Activated T-cell treated with anti-CD3 and anti-CD28 coated beads, Interleukin-2, amount 50 U/mL, for 48 hours (primary cell): ENCODE measurements around the gene SEC24B.

Experiments used
- DNase-seq, 2 experiments: peaks; one replicate each; pipeline ENCODE4 v3.0.0-alpha.2; 2020

Gene SEC24B

DNA sequence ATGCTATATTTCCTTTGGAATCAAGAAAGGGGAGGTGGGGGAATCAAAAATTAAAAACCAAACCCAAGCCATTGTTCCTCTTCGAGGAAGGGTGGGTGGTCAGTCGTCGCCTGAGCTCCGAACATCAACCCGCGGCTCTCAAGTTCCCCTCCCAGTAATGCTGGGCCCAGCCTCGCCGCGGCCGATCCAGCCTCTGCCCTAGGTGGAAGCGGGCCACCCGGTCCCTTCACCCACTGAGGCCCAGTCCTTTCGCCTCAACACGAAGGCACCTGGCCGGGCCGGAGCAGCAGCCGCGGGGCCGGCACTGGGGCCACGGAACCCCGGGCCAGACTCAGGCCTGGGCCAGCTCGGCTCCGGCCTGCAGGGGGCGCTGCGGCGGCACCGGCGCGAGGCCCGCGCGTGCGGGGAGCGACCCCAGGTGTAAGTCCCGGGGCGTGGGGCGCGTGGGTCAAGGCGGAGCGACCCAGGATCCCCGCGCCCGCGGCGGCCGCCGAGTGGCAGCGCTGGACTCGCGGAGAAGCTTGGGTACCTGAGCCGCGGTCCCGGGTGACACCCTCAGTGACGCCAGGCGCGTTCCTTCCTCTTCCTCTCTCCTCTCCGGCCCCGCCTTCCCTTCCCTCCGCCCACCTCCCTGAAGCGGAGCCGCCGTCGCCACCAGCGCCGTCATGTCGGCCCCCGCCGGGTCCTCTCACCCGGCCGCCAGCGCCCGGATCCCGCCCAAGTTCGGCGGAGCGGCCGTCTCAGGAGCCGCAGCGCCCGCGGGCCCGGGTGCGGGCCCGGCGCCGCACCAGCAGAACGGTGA is at the start of gene SEC24B:
TSS of gene SEC24B (plus strand) at position 611 of the 802 bp plus-strand sequence. CDS start at position 666, 55 bp downstream.
- peak; percentile 88 to 92 for DNase-seq

DNA sequence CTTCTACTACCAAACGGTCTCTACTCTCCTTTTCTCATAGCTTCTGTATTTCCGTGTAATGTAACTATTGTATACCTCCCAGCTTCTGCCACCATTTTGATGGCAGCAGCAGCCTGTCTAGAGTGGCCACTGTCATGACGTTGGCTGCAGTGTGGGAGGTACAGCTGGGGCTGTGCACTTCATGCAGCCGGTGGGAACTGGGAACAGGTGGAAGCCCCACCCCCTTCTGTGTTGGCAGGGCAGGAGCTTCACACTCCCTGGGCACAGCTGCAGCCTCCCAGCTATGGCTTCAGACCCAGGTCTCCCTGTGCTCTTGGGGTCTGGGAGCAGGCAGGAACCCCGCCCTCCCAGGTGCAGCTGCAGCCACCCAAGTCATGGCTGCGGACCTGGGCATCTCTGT is 49.8 kb upstream of the SEC24B start:
- no peak for DNase-seq

DNA sequence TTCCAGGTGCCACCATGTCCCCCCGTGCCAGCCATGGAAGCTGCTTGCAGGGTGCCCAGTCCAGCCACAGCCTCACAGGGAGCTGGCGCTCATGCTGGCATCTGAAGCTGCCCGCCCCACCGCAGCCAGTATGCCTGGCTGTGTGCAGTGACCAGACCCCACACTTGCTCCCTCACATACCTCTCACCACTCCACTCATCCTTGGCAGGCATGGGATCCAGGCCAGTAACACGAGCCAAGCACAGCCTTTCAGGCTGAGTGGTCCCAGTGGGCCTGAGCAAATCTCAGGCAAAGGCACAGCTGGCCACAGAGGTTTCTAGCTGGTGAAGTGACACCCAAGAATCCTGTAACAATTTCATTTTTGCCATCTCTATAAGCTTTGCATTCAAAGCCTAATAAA is 48.4 kb upstream of the SEC24B start:
- no peak for DNase-seq

DNA sequence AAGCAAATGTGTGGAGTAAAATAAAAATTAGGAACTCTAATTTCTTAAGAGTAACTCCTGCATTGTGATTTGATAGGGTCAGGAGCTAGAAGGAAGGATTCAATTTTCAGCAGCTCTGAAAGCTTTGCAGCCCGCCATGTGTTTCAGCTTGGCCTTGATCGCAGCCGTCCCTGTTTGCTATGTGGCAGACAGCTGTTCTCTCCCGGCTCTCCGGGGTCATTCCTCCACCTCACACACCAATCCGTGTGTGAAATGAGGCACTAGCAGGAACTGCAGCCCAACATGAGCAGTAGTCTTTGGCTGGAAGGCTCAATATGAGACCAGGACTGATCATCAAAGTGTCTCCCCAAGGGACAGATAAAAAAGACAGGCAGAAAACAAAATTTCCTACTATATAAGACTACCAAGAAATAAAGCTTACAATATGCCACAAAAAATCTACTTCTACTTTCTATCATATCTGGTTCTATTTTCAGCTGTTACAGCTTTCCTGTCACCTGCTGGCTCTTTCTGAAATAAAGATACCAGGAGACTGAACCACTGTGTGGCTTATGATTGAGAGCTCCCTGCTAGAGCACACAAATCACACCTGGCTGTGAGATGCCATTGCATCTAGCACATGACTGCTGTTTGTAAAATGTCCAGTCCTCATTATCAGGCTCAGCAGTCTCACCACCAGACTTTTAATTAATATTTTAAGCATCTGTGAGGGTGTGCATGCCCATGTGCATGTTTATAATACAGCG is 44.1 kb upstream of the SEC24B start:
- DNase-seq = no peak

DNA sequence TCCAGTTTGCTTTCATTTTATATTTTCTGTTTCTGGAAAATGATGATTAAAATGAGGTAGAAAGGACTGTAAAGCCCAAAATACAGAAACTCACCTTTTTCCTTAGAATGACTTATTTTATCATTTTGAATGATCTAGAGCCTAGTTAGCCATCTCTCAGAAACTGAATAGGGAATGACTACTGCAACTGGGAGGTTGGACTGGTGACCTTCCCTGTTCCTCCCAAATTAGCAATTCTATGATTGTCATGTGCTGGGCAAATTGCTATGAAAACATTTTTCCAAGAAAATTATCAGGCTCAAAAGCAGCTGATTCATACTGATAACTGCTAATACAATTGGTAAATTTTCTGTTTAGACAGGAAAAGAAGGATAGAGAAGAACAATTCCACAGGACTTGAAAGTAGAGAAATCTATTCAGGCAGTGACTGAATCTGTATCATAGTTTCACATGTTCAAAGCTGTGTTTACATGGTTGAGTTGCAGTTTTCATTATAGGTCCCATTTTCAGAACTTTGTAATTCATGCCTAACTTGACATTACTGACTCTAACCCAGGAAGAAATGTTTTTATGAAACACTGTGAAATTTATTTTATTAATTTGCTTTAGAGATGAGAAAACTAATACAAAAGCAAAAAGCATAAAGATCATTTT is 43.4 kb upstream of the SEC24B start:
- DNase-seq = no peak

DNA sequence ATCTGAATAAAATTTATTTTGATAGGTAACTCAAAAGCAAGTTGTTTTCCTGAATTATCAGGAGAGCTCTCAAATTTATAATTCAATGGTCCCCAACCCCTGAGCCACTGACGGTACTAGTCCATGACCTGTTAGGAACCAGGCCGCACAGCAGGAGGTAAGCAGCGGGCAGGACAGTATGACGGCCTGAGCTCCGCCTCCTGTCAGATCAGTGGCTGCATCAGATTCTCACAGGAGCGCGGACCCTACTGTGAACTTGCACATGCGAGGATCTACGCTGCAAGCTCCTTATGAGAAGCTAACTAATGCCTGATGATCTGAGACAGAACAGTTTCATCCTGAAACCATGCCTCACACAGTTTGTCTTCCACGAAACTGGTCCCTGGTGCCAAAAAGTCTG is 37.9 kb upstream of the SEC24B start:
- no peak for DNase-seq

DNA sequence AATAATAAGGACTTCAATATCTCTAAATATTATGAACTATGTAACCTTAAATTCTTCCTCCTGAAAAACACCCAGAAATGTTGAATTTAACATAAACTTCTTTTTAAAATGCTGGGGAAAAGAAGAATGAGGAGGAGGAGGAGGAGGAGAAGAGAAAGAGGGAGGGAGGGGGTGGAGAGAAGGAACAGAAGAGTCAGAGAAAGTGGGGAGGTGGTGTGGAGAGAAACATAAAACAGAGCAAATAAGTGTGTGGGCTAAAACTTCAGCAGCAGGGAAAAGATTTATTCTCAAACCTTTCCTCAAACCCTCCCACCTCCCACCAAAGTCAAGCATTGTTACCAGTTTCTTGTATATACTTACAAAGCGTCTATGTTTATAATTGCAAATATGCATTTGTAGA is 34.7 kb upstream of the SEC24B start:
- no peak for DNase-seq

DNA sequence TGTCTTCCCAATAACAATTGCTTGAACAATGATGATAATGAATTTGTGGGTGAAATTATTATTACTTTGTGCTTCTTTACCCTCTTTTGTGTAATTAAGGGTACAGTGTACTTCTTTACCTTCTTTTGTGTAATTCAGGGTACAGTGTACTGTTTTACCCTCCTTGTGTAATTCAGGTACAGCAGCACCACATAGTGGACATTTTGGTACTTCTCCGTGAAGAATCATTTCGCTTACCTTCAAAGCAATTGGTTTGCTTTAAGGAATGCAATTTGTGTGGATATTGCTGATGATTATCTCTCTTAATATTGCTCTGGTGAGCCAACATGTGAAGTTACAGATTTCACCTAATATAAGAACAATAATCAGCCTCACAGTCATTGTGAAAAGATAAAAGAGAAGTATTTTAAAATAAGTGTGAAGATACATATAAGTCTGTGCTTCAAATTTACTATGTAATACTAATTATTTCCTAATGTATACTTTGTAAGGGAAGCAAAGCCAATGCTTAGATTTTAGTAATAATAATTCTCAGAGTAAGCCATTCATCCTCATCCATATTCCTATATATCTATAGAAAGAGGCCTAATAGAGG is 27.2 kb upstream of the SEC24B start:
- no peak for DNase-seq

DNA sequence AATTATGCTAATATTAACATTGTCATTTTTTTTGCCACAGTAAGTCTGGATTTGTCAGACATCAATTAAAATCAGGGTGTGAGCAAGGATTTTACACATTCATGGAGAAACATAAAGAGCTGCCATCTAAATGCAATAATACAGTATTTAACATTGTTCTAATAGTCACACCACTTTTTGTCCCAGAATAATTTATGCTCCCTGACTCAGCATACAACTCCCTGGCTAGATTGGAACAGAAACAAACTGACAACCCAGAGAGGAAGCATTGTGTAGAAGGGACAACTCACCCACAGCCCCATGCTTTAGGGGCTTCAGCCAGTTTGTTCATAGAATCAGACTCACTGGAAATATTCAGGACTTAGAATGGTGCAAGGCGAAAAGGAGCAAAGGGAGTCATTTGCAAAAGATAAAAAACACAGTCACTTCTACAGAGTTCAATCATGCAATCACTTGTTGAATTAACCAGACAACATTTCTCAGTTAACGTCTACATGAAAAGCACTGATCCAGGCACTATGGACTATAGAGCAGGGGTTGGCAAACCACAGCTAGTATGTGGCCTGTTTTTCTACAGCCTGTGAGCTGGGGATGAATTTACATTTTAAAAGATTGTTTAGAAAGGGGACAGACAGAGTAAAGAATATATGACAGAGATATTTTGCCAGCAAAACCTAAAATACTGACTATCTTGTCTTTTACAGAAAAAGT is 26.4 kb upstream of the SEC24B start:
- DNase-seq = no peak

DNA sequence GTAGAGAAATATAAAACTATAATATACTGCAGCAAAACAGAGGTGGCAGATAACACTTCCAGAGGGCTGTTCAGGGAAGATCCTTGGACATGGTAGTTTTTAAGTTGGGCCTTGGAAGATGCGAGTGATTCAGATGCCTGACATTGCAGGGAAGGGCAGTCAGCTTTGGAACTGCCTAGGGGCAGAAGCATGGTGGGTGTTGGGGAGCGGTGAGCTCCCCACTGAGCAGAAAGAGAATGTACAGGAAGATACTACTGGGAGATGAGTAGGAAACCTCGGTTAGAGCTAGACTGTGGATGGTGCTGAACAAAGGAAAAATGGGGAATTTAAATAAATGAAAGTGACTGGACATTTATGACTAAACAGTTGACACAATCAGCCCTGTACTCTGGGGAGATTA is 24.9 kb upstream of the SEC24B start:
- DNase-seq = no peak

DNA sequence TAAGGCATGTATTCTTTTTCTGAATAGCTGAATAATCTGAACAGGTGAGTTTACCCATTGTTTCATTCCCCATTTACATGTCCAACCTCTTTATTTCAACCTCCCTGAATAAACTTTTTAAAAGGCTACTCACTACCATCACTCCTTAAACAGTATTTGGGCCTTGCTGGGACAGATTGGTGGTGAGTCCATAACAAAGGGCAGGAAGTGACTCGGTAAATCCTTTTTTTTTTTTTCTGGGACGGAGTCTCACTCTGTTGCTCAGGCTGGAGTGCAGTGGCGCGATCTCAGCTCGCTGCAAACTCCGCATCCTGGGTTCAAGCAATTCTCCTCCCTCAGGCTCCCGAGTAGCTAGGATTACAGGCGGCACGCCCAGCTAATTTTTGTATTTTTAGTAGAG is 23.4 kb upstream of the SEC24B start:
- DNase-seq = no peak

DNA sequence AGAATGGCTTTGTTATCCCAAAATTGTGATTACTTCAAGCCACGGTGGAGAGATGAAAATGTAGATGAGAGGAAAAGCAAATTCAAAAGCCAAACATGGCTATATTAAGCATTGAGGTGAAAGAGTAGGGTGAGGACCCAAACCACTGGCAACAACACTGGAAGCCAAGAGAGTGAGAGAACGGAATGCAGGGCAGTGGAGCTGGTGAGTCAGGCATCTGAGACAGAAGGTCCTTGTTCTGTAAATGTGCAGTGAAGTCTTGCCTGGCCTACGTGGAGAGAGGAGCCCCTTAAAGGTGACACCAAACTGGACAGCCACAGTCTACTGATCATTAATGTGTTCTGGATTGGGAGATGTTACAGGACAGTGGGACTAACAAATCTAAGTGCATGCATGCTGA is 22.8 kb upstream of the SEC24B start:
- no peak for DNase-seq

DNA sequence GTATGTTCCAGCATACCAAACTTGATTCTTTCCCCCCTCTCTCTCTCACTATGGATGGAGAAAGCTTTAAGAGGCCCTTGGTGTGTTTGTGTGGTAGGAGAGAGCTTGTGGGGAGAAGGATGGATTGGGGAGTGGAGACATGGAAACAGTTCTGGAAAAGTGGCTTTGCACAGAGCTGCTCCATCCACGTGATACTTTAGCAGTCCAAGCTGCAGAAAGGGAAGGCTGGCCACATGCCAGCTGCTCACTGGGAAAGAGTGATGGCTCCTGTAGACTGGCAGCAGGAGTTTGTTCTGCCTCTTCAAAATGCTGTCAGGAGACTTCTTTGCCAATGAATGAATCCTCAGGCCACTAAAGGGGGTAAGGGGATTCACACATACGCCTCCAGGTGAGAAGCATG is 21.7 kb upstream of the SEC24B start:
- no peak for DNase-seq

DNA sequence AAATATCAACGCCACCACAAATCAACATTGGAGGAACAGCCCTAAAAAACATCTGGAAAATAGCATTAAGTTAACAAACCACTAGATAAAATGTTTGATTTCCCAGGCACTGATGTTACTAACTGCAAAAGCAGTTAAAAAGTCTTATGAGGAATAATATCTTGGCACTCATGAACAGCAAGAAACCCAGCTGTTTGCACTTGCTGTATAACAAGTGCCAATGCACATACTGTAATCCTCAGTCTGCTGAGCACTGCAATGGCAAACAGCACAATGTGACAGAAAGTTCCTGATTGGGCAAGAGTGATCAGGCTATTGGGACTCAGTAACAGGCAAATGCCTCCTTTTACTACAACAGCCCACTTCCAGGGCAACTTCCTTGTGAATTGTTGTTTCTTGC is 20.8 kb upstream of the SEC24B start:
- no peak for DNase-seq

DNA sequence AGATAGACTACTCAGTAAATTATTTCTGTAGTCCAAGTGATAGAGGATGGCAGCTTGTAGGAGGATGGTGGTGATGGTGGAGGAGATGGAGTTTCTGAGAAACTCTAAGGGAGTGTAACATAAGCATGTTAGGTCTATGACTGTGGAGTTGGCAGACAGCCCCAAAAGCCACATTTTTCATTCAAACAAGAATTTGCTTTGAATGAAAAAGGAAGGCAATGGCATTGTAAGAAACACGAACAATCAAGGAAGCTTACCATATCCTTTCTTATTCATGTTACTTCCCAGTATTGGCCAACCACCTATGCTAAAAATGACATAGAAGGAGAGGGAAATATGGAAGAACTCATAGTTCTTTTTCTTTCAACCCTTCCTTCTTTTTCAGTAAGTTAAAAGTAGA is 18.7 kb upstream of the SEC24B start:
- no peak for DNase-seq

DNA sequence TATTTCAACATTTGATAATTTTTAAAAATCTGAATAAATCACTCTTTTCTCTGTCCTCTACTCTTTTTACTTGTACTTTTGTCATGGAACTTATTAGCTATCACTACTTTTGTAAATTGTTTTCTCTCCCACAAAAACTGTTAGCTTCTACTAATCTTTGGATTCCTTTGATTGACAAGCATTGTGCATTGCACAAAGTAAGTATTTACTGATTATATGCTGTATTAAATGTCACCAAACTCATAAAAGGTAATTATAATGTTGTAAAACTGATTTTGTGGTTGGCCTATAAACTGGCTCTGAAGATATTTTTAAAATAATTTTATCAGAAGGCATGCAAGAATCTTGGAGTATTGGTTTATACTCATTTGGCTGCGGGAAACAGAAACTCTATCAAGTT is 15.0 kb upstream of the SEC24B start:
- DNase-seq = no peak

DNA sequence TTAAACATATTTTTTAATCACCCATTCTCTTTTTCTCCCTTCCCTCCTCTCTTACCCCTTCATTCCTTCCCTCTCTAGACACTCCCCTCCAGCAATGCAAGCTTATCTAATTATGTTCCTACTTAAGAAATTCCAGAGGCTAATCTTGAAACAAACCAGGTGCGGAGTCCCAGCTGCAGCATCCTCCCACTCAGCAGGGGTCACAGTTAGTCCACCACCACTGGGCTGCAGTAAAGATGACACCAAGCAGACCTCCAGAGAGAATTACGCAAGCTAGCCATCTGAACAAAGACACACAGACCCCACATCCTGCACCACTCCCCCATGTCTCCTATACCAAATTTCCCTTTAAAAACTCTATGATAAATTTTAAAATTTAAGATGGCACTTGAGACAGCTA is 13.9 kb upstream of the SEC24B start:
- DNase-seq = no peak

DNA sequence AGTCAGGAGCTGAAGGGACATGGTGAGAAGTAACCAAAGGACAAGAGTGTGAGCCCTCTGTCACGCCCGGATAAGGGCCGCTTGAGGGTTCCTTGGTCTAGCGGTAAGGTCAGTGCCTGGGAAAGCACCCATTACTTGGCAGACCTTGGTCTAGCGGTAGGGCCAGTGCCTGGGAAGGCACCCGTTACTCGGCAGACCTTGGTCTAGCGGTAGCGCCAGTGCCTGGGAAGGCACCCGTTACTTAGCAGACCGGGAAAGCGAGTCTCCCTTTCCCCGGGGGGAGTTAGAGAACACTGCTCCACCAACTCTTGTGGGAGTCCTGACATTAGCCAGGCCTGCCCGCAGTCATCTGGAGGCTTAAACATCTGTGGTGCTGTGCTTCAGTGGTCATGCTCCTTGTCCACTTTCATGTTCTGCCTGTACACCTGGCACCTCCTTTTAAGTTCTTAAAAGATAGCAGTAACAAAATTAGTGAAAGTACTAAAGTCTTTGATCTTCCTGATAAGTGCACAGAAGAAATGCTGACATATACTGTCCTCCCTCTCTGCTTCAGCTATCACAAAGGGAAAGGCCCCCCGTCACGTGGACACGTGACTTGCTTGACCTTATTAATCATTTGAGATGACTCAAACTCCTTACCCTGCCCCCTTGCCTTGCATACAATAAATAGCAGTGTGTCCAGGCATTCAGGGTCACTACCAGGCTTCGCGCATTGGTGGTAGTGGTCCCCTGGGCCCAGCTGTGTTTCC is 9.3 kb upstream of the SEC24B start:
- no peak for DNase-seq

DNA sequence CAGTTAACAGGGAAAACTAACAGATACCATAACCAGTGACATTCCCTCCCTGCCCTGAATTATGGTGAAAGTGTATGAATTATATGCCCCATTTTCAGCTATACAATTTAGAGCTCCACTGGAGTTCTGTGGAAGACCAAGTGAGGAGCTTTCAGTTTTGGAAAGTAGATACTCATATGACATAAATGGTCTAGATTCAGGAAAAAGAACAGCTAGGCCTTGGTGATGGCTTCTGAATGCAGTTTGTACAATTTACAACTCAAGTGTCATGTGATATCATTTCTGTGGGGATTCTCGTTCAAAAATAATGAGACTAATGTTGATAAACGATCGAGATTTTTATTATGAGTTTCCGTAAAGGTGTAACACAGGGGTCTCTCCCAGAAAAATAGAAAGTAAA is 8.2 kb upstream of the SEC24B start:
- DNase-seq = no peak

DNA sequence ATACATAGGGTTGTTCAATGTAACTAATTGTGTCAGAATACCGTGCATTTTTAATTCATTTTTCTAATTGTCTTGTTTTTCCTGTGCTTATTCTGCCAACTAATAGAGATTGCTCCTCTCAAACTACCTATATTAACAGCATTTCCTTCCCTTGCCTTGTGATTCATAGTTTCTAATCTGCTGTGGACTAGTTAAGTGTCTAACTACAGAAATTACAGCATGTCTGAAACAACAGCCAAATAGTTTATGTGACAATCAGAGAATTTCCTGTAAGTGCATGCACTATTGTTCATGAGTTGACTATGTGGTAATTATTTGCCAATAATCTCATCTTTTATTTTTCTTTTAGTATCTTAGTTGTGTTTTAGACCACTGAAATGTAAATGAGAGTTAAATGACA is 4.1 kb upstream of the SEC24B start:
- DNase-seq = no peak

DNA sequence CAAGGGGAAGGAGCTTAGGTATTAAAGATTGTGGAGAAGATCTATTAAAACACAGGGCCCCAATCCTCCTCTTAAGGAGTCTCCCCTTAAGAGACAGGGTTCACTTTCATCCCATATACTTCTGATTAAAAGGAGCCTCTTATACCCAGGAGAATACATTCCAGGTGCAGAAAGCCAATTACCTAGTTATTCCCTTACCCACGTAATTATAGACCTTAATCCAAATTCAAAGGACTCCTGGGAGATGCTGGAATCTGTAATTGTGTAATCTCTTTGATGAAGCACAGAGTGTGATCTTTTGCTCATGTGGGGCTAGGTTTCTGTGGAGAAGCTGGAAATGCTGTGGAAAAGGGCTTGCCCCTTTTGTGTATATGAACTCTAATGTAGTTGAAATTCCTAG is 1.4 kb upstream of the SEC24B start:
- no peak for DNase-seq

DNA sequence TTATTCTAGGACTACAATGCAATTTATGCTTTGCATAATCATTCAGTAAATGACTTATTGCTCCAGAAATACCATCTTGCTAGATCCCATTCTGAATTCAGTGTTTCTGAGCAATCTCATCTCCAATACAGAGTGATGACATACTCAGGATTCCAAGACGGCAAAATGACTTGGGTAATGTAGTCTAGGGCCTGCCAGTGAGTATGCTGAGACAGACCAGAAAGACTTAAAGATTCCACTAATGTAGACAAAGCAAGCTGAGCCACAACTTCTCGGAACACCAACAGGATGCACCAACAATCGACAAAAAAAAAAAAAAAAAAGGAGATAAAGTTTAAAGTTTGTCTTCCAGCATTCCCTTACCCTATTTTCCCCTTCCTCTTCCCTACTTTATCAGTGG is 919 bp upstream of the SEC24B start:
- peak in 1 of 2 experiments; percentile 22 for DNase-seq
